HFFc6 (cell line): ENCODE results near the gene OSBPL5. TPM values are rescaled to one million over a fixed set of nuclear protein-coding genes. Genes with fewer than 3 reads are reported as not detected.

Experiments
- DNase-seq: peaks from one replicate; pipeline ENCODE4 v3.0.0-alpha.2; 2018
- H3K27ac Mint-ChIP-seq: 2 replicates; pipeline ENCODE4 v1.8.0; 2020; ENCODE audit warnings: mild to moderate bottlenecking, mixed read lengths
- H3K27me3 Mint-ChIP-seq: 2 replicates; pipeline ENCODE4 v1.8.0; 2021; ENCODE audit warnings: mild to moderate bottlenecking, moderate library complexity, mixed read lengths; ENCODE audit not compliant: insufficient read depth
- H3K36me3 Mint-ChIP-seq: 2 replicates; pipeline ENCODE4 v1.8.0; 2021; ENCODE audit warnings: low read depth, mixed read lengths
- H3K4me1 Mint-ChIP-seq: 2 replicates; pipeline ENCODE4 v1.8.0; 2020; ENCODE audit warnings: low read depth, mixed read lengths
- H3K4me3 Mint-ChIP-seq: 2 replicates; pipeline ENCODE4 v1.8.0; 2020; ENCODE audit warnings: mild to moderate bottlenecking, moderate library complexity, mixed read lengths
- H3K9me3 Mint-ChIP-seq: 2 replicates; pipeline ENCODE4 v1.8.0; 2020; ENCODE audit warnings: mild to moderate bottlenecking, mixed read lengths
- total RNA-seq, 6 experiments: library from RNA; stranded (reverse); fragmentation: NEBNext Ultra II Directional; extraction: Animal tissue kit (Norgen Biotek cat#: 25700); gene quantifications; 2 replicates in 1 of 6; 3 replicates in 5 of 6; pipeline ENCODE4 v1.2.3, GENCODE V29; 2021
- TF ChIP-seq, protein P1 (sequence below): fragments of 200-600 bp; sonication (generic); IDR thresholded peaks from 2 replicates; pipeline ENCODE4 v1.5.0; 2021; ENCODE audit warnings: antibody characterized with exemption, mild to moderate bottlenecking

The OSBPL5 gene
- total RNA-seq, 6 experiments from 2014 or later, result 32.6 to 42.6 (median 36.7) TPM

DNA sequence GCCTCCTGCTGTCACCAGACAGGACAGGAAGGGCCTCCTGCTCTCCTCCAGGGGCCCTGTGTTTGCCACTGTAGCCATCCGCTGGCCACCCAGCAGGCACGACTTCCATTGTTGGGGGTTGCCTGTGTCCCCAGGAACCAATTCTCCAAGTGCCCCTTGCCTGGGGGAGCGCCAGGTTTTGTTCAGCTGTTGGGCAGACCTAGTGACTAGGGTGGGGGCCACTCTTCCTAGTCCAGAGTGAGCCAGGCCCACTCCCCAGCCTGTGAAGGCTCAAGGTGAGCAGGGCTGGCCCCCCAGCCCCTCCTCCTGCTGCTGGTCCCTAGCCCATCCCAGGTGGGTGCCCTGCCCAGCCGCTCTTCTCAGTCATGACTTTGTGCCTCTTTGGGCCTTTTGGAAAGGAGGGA, 30.9 kb downstream of the OSBPL5 start:
- no peaks in the 10 kb centered on the region for H3K9me3 Mint-ChIP-seq
- no peak for DNase-seq
- peaks cover 2% of the 10 kb centered on the region; the same call in 1 of the 2 replicates for H3K27me3 Mint-ChIP-seq
- no peak overlapping the region for H3K4me3 Mint-ChIP-seq
- no peaks in the 10 kb centered on the region for H3K4me1 Mint-ChIP-seq
- no peaks in the 10 kb centered on the region for H3K36me3 Mint-ChIP-seq
- TF ChIP-seq, protein P1, sequence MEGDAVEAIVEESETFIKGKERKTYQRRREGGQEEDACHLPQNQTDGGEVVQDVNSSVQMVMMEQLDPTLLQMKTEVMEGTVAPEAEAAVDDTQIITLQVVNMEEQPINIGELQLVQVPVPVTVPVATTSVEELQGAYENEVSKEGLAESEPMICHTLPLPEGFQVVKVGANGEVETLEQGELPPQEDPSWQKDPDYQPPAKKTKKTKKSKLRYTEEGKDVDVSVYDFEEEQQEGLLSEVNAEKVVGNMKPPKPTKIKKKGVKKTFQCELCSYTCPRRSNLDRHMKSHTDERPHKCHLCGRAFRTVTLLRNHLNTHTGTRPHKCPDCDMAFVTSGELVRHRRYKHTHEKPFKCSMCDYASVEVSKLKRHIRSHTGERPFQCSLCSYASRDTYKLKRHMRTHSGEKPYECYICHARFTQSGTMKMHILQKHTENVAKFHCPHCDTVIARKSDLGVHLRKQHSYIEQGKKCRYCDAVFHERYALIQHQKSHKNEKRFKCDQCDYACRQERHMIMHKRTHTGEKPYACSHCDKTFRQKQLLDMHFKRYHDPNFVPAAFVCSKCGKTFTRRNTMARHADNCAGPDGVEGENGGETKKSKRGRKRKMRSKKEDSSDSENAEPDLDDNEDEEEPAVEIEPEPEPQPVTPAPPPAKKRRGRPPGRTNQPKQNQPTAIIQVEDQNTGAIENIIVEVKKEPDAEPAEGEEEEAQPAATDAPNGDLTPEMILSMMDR, result no peak
- H3K27ac Mint-ChIP-seq, result no peak overlapping the region

GRCh38 chr11:3133261-3134217, 31.6 kb downstream of the OSBPL5 start:
- TF ChIP-seq, protein P1, result no peak
- H3K27ac Mint-ChIP-seq, result no peak overlapping the region
- H3K36me3 Mint-ChIP-seq, result no peaks in the 10 kb centered on the region
- no peaks in the 10 kb centered on the region for H3K4me1 Mint-ChIP-seq
- H3K27me3 Mint-ChIP-seq, result no peaks in the 10 kb centered on the region
- no peaks in the 10 kb centered on the region for H3K9me3 Mint-ChIP-seq
- no peak overlapping the region for H3K4me3 Mint-ChIP-seq
- no peak for DNase-seq

- TF ChIP-seq, protein P1, result no peak
- Mint-ChIP-seq H3K4me3 (no peak overlapping the region), H3K36me3 (no peaks in the 10 kb centered on the region), H3K27me3 (no peaks in the 10 kb centered on the region), H3K9me3 (no peaks in the 10 kb centered on the region), H3K4me1 (no peaks in the 10 kb centered on the region), H3K27ac (no peak overlapping the region)
- no peak for DNase-seq
These were observed 32.3 kb downstream of the OSBPL5 start for GRCh38 chr11:3132831-3133260.

- no peaks in the 10 kb centered on the region for H3K4me1 Mint-ChIP-seq
- H3K9me3 Mint-ChIP-seq, result no peaks in the 10 kb centered on the region
- TF ChIP-seq, protein P1, result no peak
- H3K4me3 Mint-ChIP-seq, result no peak overlapping the region
- no peak for DNase-seq
- H3K27ac Mint-ChIP-seq, result no peak overlapping the region
- no peaks in the 10 kb centered on the region for H3K36me3 Mint-ChIP-seq
- H3K27me3 Mint-ChIP-seq, result no peaks in the 10 kb centered on the region
These were observed 32.8 kb downstream of the OSBPL5 start for GRCh38 chr11:3132271-3132781.

GRCh38 chr11:3131330-3131941, 33.7 kb downstream of the OSBPL5 start:
- no peak for DNase-seq
- Mint-ChIP-seq H3K9me3 (no peaks in the 10 kb centered on the region), H3K4me1 (no peaks in the 10 kb centered on the region), H3K27ac (no peak overlapping the region), H3K4me3 (no peak overlapping the region), H3K27me3 (no peaks in the 10 kb centered on the region), H3K36me3 (no peaks in the 10 kb centered on the region)
- TF ChIP-seq, protein P1, result no peak
